GM18517 (cell line): ENCODE data around the gene KCND3.

Experiments used
- ATAC-seq: cut with Tn5 transposase; IDR thresholded peaks from one replicate; pipeline ENCODE4 v1.9.1; 2021; ENCODE audit warnings: mild to moderate bottlenecking, moderate library complexity; ENCODE audit not compliant: unreplicated experiment

KCND3 gene

GRCh38 chr1:111851552-111851951 lies 137.9 kb downstream of the KCND3 start:
- no peak for ATAC-seq

- no peak for ATAC-seq
Observed at GRCh38 chr1:111850109-111850508, 139.4 kb downstream of the KCND3 start.

GRCh38 chr1:111848852-111849545 lies 140.5 kb downstream of the KCND3 start:
- ATAC-seq: no peak

GRCh38 chr1:111847466-111847865 lies 142.0 kb downstream of the KCND3 start:
- no peak for ATAC-seq

- no peak for ATAC-seq
Observed at GRCh38 chr1:111846842-111847241, 142.6 kb downstream of the KCND3 start.

- ATAC-seq: no peak
Observed at GRCh38 chr1:111843177-111843576, 146.3 kb downstream of the KCND3 start.

- ATAC-seq: no peak
Observed at GRCh38 chr1:111842411-111842810, 147.1 kb downstream of the KCND3 start.

GRCh38 chr1:111841746-111842145 lies 147.7 kb downstream of the KCND3 start:
- no peak for ATAC-seq

GRCh38 chr1:111841189-111841588 lies 148.3 kb downstream of the KCND3 start:
- ATAC-seq: no peak

- ATAC-seq: no peak
Observed at GRCh38 chr1:111837393-111837792, 152.1 kb downstream of the KCND3 start.

GRCh38 chr1:111836111-111836510 lies 153.4 kb downstream of the KCND3 start:
- no peak for ATAC-seq

GRCh38 chr1:111835514-111835913 lies 154.0 kb downstream of the KCND3 start:
- no peak for ATAC-seq

- ATAC-seq: no peak
Observed at GRCh38 chr1:111834956-111835355, 154.5 kb downstream of the KCND3 start.

GRCh38 chr1:111833334-111833733 lies 156.1 kb downstream of the KCND3 start:
- no peak for ATAC-seq

GRCh38 chr1:111832521-111833155 lies 156.8 kb downstream of the KCND3 start:
- no peak for ATAC-seq

GRCh38 chr1:111831153-111831552 lies 158.3 kb downstream of the KCND3 start:
- ATAC-seq: no peak

- ATAC-seq: no peak
Observed at GRCh38 chr1:111827946-111828345, 161.5 kb downstream of the KCND3 start.

GRCh38 chr1:111826278-111826677 lies 163.2 kb downstream of the KCND3 start:
- no peak for ATAC-seq

GRCh38 chr1:111825217-111825616 lies 164.3 kb downstream of the KCND3 start:
- no peak for ATAC-seq

GRCh38 chr1:111822138-111822537 lies 167.3 kb downstream of the KCND3 start:
- no peak for ATAC-seq

GRCh38 chr1:111821121-111821745 lies 168.2 kb downstream of the KCND3 start:
- no peak for ATAC-seq

GRCh38 chr1:111819566-111820263 lies 169.8 kb downstream of the KCND3 start:
- ATAC-seq: no peak
